Ishikawa (cell line): ENCODE results near the gene GHITM.

Source experiments
- CEBPB ChIP-seq: IDR thresholded peaks from 2 replicates; pipeline ENCODE4 v1.6.1; 2012
- EGR1 ChIP-seq: IDR thresholded peaks from 2 replicates; pipeline ENCODE4 v1.6.1; 2012
- EP300 ChIP-seq: IDR thresholded peaks from 2 replicates; pipeline ENCODE4 v1.6.1; 2012; ENCODE audit warnings: borderline replicate concordance
- TAF1 ChIP-seq: IDR thresholded peaks from 2 replicates; pipeline ENCODE4 v1.6.1; 2012; ENCODE audit warnings: low read depth, mild to moderate bottlenecking

DNA sequence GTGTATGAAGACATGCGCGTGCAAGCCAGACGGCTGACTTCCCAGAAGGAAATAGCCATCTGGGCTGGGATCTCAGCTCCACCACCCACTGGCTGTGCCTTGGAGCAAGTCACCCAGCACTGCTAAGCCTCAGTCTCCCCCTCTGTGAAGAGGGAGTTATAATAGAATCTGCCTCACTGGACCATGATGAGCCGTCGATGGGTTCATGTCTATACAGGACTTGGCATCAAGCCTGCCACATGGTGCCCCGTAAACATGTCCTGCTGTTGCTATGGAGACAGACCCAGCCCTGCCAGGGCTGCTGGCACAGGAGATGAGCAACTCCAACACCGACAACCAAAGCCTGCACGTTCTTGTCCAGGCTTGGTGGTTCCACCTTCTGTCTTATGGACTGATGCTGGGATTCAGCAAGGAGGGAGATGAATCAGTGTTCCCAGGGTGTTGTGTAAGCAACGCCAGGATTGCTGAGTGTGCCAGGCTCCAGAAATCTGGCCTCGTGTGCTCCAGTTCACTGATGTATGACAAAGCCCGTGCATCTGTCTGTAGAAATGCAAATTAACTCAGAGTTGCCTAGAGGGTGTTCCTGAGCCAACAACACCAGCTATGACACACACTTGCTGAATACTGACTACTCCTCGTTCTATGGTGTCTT is 39.9 kb downstream of the GHITM start:
- TF ChIP-seq EP300 (no peak), EGR1 (no peak), TAF1 (no peak), CEBPB (no peak)
